Loucy (cell line): ENCODE measurements around the gene CYBA.

ENCODE experiments used
- H2AFZ ChIP-seq: fragments of 200-600 bp; sonication (generic); 2 replicates; pipeline ENCODE4 v1.6.0; 2016; ENCODE audit warnings: antibody characterized with exemption, mild to moderate bottlenecking, low read length, moderate library complexity
- H3F3A ChIP-seq: fragments of 200-600 bp; 2 replicates; pipeline ENCODE4 v1.6.0; 2016; ENCODE audit warnings: antibody characterized with exemption, low read depth, mild to moderate bottlenecking
- H3K27me3 ChIP-seq: fragments of 200-600 bp; sonication (generic); 2 replicates; pipeline ENCODE4 v1.6.1; 2014; ENCODE audit warnings: low read length, mild to moderate bottlenecking; ENCODE audit not compliant: insufficient read depth, poor library complexity, severe bottlenecking
- H3K36me3 ChIP-seq: fragments of 200-600 bp; sonication (generic); 2 replicates; pipeline ENCODE4 v1.6.1; 2016; ENCODE audit warnings: low read length; ENCODE audit not compliant: insufficient read depth
- H3K4me1 ChIP-seq: fragments of 200-600 bp; sonication (generic); 2 replicates; pipeline ENCODE4 v1.5.1; 2014; ENCODE audit warnings: low read length, mild to moderate bottlenecking; ENCODE audit not compliant: insufficient read depth, poor library complexity, severe bottlenecking
- H3K4me2 ChIP-seq: fragments of 200-600 bp; sonication (generic); 2 replicates; pipeline ENCODE4 v1.6.0; 2014; ENCODE audit warnings: antibody characterized with exemption, low read length, low read depth, mild to moderate bottlenecking; ENCODE audit not compliant: poor library complexity, severe bottlenecking
- H3K4me3 ChIP-seq: fragments of 200-600 bp; sonication (generic); 2 replicates; pipeline ENCODE4 v1.5.1; 2014; ENCODE audit warnings: low read length, mild to moderate bottlenecking, mixed read lengths; ENCODE audit not compliant: poor library complexity, severe bottlenecking
- H3K79me2 ChIP-seq: fragments of 200-600 bp; sonication (generic); 2 replicates; pipeline ENCODE4 v1.6.1; 2014; ENCODE audit warnings: low read length; ENCODE audit not compliant: insufficient read depth
- H3K9ac ChIP-seq: fragments of 200-600 bp; sonication (generic); 2 replicates; pipeline ENCODE4 v1.6.0; 2014; ENCODE audit warnings: mild to moderate bottlenecking, low read depth, low read length, moderate library complexity; ENCODE audit not compliant: poor library complexity, severe bottlenecking
- H3K9me2 ChIP-seq: fragments of 200-600 bp; sonication (generic); replicated peaks from 2 replicates; pipeline ENCODE4 v1.6.1; 2016; ENCODE audit warnings: low read depth, low read length, mixed read lengths
- H3K9me3 ChIP-seq: fragments of 200-600 bp; sonication (generic); 2 replicates; pipeline ENCODE4 v1.6.1; 2014; ENCODE audit warnings: mild to moderate bottlenecking, antibody characterized with exemption, low read length, low read depth; ENCODE audit not compliant: insufficient read depth
- H4K20me1 ChIP-seq: fragments of 200-600 bp; sonication (generic); 2 replicates; pipeline ENCODE4 v1.6.0; 2014; ENCODE audit warnings: antibody characterized with exemption, low read length, mild to moderate bottlenecking; ENCODE audit not compliant: insufficient read depth, poor library complexity, severe bottlenecking
- EZH2phosphoT487 ChIP-seq: fragments of 200-600 bp; IDR thresholded peaks from 2 replicates; pipeline ENCODE4 v1.6.1; 2018; ENCODE audit warnings: antibody characterized with exemption, mild to moderate bottlenecking, moderate library complexity, borderline replicate concordance
- TF ChIP-seq, protein P1 (sequence below): fragments of 200-600 bp; sonication (generic); conservative IDR thresholded peaks from 2 replicates; pipeline ENCODE4 v1.5.1; 2014; ENCODE audit warnings: mild to moderate bottlenecking, antibody characterized with exemption, low read length

The CYBA gene

DNA sequence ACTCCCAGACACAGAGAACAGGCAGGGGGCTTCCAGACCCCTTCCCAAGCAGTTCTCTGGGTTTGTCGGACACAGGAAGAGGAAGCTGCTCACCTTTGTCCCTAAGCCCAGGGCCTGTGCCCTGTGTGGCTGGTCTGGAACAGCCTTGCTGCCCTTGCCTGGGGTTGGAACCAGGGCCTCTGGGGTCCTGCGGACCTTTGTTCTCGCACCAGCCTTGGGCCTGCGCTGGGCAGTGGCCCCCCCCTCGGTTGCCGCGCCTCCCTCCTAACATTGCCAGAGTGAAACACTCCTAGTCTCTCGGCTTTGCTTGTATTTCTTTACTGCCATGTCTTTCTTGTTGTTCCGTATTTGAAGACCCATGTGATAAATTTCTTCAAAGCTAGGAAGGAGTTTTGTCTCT, 21.0 kb downstream of the CYBA start:
- no peak overlapping the region for H3K4me3 ChIP-seq
- TF ChIP-seq, protein P1, sequence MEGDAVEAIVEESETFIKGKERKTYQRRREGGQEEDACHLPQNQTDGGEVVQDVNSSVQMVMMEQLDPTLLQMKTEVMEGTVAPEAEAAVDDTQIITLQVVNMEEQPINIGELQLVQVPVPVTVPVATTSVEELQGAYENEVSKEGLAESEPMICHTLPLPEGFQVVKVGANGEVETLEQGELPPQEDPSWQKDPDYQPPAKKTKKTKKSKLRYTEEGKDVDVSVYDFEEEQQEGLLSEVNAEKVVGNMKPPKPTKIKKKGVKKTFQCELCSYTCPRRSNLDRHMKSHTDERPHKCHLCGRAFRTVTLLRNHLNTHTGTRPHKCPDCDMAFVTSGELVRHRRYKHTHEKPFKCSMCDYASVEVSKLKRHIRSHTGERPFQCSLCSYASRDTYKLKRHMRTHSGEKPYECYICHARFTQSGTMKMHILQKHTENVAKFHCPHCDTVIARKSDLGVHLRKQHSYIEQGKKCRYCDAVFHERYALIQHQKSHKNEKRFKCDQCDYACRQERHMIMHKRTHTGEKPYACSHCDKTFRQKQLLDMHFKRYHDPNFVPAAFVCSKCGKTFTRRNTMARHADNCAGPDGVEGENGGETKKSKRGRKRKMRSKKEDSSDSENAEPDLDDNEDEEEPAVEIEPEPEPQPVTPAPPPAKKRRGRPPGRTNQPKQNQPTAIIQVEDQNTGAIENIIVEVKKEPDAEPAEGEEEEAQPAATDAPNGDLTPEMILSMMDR, result no peak
- no peak for TF ChIP-seq EZH2phosphoT487
- no peaks in the 10 kb centered on the region for H3F3A ChIP-seq
- no peaks in the 10 kb centered on the region for H3K4me1 ChIP-seq
- no peaks in the 10 kb centered on the region for H3K9me2 ChIP-seq
- H3K27me3 ChIP-seq, result no peaks in the 10 kb centered on the region
- no peaks in the 10 kb centered on the region for H3K79me2 ChIP-seq
- no peak overlapping the region for H3K4me2 ChIP-seq
- H4K20me1 ChIP-seq, result no peaks in the 10 kb centered on the region
- H3K9me3 ChIP-seq, result no peaks in the 10 kb centered on the region
- no peak overlapping the region for H2AFZ ChIP-seq
- H3K9ac ChIP-seq, result no peak overlapping the region
- H3K36me3 ChIP-seq, result peaks cover 16% of the 10 kb centered on the region; the same call in 1 of the 2 replicates

DNA sequence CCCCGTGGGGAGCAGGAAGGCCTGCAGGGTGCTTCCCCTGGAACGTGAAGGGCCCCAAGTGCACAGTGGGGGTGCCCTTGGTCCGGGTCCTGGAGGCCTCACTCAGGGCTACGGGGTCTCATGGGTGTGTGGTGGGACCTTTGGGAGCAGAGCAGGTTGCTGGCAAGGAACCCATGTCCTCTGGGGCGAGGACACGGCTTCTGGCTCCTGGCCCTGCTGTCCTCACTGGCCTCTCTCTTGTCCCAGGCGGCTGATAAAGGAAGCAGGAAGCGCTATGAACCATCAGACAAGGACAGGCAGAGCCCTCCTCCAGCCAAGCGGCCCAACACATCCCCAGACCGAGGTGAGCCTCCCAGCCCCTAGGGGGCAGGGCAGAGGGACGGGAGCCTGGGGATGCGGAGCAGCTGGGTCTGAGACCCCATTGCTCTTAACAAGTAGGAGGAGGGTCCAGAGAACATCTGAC, 22.3 kb downstream of the CYBA start:
- Histone ChIP-seq H3K79me2 (no peaks in the 10 kb centered on the region), H3K27me3 (no peaks in the 10 kb centered on the region), H3K9ac (no peak overlapping the region), H3F3A (no peaks in the 10 kb centered on the region), H3K4me3 (no peak overlapping the region), H2AFZ (no peak overlapping the region), H3K4me1 (no peaks in the 10 kb centered on the region), H3K36me3 (peaks cover 27% of the 10 kb centered on the region; the same call in 1 of the 2 replicates), H3K9me3 (no peaks in the 10 kb centered on the region), H3K9me2 (no peaks in the 10 kb centered on the region), H3K4me2 (no peak overlapping the region), H4K20me1 (no peaks in the 10 kb centered on the region)
- TF ChIP-seq, protein P1, result peak; percentile 37
- no peak for TF ChIP-seq EZH2phosphoT487

- Histone ChIP-seq H3K27me3 (no peaks in the 10 kb centered on the region), H3K9me2 (no peaks in the 10 kb centered on the region), H3K9me3 (no peaks in the 10 kb centered on the region), H3F3A (no peaks in the 10 kb centered on the region), H3K36me3 (peaks cover 32% of the 10 kb centered on the region; the same call in 1 of the 2 replicates), H2AFZ (no peak overlapping the region), H3K79me2 (no peaks in the 10 kb centered on the region), H3K4me1 (no peaks in the 10 kb centered on the region), H4K20me1 (no peaks in the 10 kb centered on the region), H3K9ac (no peak overlapping the region), H3K4me2 (no peak overlapping the region), H3K4me3 (no peak overlapping the region)
- no peak for TF ChIP-seq EZH2phosphoT487
- TF ChIP-seq, protein P1, result no peak
Measured at GRCh38 chr16:88627531-88628411, 23.1 kb downstream of the CYBA start.
